ENCODE results near the gene SRBD1. TPM values are rescaled to one million over a fixed set of nuclear protein-coding genes. Genes with fewer than 3 reads are reported as not detected.

The SRBD1 gene
- total RNA-seq, 2 donors from 2014 or later, result 5.3 to 9.6 TPM

- H3K4me3 ChIP-seq, result no peak overlapping the region
- no peak overlapping the region for H3K27ac ChIP-seq
- H3K36me3 ChIP-seq, result no peaks in the 10 kb centered on the region
- no peaks in the 10 kb centered on the region for H3K4me1 ChIP-seq
- TF ChIP-seq CTCF (IDR thresholded peaks at IDR 0.05), result no peak
- H3K9me3 ChIP-seq, result no peaks in the 10 kb centered on the region
- H3K27me3 ChIP-seq, result no peaks in the 10 kb centered on the region
- DNase-seq (ENCODE audit: low spot score), result no peak
Measured at GRCh38 chr2:45409677-45410076, 201.4 kb downstream of the SRBD1 start.

GRCh38 chr2:45406621-45407020 lies 204.4 kb downstream of the SRBD1 start:
- Histone ChIP-seq H3K4me1 (no peaks in the 10 kb centered on the region), H3K27ac (no peak overlapping the region), H3K9me3 (no peaks in the 10 kb centered on the region), H3K27me3 (no peaks in the 10 kb centered on the region), H3K4me3 (no peak overlapping the region), H3K36me3 (no peaks in the 10 kb centered on the region)
- no peak for DNase-seq (ENCODE audit: low spot score)
- no peak for TF ChIP-seq CTCF (IDR thresholded peaks at IDR 0.05)

GRCh38 chr2:45404807-45405297 lies 206.2 kb downstream of the SRBD1 start:
- no peak for DNase-seq (ENCODE audit: low spot score)
- H3K27ac ChIP-seq, result no peak overlapping the region

GRCh38 chr2:45403036-45403435 lies 208.0 kb downstream of the SRBD1 start:
- Histone ChIP-seq H3K9me3 (no peaks in the 10 kb centered on the region), H3K36me3 (no peaks in the 10 kb centered on the region), H3K27ac (no peak overlapping the region), H3K27me3 (no peaks in the 10 kb centered on the region), H3K4me1 (no peaks in the 10 kb centered on the region), H3K4me3 (no peak overlapping the region)
- TF ChIP-seq CTCF (IDR thresholded peaks at IDR 0.05), result no peak
- DNase-seq (ENCODE audit: low spot score), result no peak

More at GRCh38 chr2:45404807-45405297, 206.2 kb downstream of the SRBD1 start:
- H3K36me3 ChIP-seq, result no peaks in the 10 kb centered on the region
- no peak for TF ChIP-seq CTCF (IDR thresholded peaks at IDR 0.05)
- H3K27me3 ChIP-seq, result no peaks in the 10 kb centered on the region
- no peaks in the 10 kb centered on the region for H3K9me3 ChIP-seq
- H3K4me1 ChIP-seq, result no peaks in the 10 kb centered on the region
- no peak overlapping the region for H3K4me3 ChIP-seq

- Histone ChIP-seq H3K27me3 (no peaks in the 10 kb centered on the region), H3K36me3 (no peaks in the 10 kb centered on the region), H3K9me3 (no peaks in the 10 kb centered on the region), H3K4me3 (no peak overlapping the region), H3K27ac (no peak overlapping the region), H3K4me1 (no peaks in the 10 kb centered on the region)
- TF ChIP-seq CTCF (IDR thresholded peaks at IDR 0.05), result no peak
- no peak for DNase-seq (ENCODE audit: low spot score)
Measured at GRCh38 chr2:45401431-45401922, 209.6 kb downstream of the SRBD1 start.

Measured in right atrium auricular region (tissue), 2 donors.